ENCODE measurements around the gene KAT8. TPM values are rescaled to one million over a fixed set of nuclear protein-coding genes. Genes with fewer than 3 reads are reported as not detected.

The KAT8 gene
- total RNA-seq, 1 experiment from 2014 or later = 55.6 TPM

DNA sequence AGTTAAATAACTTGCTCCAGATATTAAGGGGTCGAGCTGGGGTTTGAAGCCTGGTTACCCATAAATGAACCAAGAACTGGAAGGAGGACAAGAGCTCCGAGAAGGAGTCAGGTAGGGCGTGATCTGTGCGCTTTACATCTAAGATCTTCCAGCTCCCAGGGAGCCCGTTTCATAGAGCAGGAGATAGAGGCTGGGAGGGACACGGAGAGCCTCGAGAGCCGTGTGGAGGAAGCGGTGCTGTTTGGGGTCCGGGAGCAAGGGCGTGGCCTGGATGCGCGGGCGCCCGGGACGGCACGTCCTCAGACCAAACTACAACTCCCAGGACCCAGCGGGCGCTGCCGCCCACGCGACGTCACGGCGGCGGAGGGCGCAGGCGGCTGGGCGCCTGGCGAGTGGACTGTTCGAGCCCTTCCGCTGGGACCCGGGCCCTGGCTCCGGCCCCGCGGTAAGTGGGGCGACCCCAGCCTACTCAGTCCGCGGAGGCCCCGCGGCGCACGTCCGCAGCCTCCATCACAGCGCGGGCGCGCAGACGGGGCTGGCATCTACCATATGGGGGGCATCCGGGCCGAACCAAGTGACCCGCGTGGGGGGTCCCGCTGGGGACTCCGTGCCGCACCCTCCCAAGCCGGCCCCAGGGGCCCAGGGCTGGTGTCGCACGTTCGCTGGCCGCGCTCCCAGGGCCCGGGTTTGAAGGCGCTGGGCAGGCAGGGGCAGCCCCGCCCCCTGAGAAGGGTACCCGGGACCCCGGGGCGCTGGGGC lies 9.2 kb upstream of the KAT8 start, which contains the start of gene BCKDK:
Gene BCKDK (plus strand): TSS at position 352 of the 759 bp plus-strand sequence. CDS start 838 bp downstream, outside the sequence.
- DNase-seq (ENCODE audit: low spot score) = peak; percentile 54

DNA sequence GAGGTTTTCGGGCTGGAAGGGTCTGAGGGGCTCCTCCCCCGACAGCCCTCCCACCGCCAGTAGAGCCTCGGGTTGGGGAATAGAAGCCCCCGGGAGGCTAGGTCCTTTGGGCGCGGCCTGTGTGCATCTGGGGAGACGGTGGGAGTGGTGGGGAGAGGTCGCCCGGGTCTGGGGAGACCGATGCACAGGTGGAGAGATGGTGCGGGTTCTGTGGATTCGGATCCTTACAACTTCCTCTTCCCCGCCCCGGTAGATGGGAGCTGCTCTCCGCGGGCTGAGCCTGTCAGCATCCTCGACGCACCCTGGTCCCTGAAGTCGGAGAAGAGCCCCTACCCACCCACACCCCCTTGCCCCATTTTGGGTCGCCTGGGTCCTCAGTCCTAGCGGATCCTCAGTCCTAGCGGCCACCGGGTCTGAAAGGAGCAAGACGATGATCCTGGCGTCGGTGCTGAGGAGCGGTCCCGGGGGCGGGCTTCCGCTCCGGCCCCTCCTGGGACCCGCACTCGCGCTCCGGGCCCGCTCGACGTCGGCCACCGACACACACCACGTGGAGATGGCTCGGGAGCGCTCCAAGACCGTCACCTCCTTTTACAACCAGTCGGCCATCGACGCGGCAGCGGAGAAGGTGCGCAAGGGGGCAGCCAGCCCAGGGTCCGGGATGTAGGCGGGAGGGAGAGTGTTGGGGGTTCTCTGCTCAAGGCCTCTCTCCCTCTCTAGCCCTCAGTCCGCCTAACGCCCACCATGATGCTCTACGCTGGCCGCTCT lies 8.5 kb upstream of the KAT8 start:
- DNase-seq (ENCODE audit: low spot score) = no peak

DNA sequence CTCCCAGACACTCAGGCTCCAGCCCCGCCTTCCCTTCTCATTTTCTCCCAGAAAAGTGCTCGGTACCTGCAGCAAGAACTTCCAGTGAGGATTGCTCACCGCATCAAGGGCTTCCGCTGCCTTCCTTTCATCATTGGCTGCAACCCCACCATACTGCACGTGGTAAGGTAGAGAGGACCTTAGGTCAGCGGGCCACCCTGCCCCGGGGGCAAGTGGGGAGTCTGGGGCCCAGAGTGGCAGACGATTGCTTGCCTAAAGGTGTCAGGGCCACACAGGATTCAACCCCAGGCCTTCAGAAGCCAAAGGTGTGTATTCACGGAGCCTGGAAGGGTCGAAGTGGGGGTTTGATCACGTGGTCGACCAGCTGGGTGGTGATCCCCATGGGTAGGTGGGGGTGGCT lies 7.8 kb upstream of the KAT8 start:
- DNase-seq (ENCODE audit: low spot score) = no peak

DNA sequence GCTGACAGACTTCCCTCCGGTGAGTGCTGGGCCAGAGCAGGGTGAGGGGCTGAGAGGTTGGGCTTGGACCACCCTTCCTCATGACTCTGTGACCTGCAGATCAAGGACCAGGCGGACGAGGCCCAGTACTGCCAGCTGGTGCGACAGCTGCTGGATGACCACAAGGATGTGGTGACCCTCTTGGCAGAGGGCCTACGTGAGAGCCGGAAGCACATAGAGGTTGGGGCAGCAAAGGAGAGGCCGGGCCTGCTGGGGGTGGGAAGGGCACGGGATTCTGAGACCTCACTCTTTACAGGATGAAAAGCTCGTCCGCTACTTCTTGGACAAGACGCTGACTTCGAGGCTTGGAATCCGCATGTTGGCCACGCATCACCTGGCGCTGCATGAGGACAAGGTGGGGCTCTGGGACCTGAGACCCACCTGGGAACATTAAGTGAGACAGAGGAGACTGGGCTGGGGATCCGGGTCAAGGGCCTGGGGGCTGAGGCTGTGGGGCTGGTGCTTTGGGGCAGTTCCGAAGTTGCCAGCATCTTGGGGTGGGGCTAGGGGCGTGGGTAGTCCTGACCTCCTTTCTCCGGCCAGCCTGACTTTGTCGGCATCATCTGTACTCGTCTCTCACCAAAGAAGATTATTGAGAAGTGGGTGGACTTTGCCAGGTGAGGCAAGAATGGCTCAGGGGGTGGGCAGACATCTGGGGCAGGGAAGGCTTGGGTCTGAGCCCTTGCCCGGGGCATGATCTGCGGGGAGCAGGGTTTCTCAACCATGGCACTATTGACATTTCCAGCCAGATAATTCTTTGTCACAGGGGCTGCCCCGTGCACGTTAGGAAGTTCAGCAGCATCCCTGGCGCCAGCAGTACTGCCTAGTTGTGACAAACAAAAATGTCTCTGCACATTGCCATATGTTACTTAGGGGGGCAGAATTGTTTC lies 7.1 kb upstream of the KAT8 start:
- no peak for DNase-seq (ENCODE audit: low spot score)

DNA sequence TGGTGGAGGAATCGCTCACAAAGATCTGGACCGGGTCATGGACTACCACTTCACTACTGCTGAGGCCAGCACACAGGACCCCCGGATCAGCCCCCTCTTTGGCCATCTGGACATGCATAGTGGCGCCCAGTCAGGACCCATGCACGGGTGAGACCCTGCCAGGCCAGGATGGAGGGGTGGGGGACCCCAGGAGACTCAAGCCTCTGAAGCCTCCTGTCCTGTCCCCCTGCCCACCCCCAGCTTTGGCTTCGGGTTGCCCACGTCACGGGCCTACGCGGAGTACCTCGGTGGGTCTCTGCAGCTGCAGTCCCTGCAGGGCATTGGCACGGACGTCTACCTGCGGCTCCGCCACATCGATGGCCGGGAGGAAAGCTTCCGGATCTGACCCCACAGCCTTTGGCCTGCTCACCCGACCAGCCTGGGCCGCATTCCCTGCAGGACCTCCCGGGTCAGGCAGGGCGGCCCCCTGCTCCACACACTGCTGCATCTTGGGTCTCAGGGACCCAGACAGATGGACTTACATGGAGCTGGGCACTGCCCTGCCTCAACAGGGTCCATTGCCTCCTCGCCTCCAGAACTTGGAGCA lies 5.5 kb upstream of the KAT8 start:
- DNase-seq (ENCODE audit: low spot score) = no peak

DNA sequence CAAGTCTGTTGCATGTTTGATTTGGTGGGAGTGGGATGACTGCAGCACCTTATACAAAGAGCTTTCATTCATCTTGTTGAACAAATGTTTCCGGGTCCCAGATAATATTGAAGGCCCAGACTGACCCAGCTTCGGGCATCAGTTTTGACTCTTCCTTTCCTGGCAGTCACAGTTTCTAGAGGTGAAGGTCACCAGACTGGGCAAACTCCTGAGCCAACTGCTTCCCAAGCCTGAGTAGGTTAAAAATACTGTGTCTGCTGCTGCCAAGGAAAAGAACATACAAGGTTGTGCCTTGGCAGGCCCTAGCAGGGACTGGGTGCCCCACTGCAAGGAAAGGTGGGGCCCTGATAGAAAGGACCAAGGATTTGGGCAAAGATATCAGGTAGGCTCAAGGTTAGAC lies 4.8 kb upstream of the KAT8 start:
- no peak for DNase-seq (ENCODE audit: low spot score)

DNA sequence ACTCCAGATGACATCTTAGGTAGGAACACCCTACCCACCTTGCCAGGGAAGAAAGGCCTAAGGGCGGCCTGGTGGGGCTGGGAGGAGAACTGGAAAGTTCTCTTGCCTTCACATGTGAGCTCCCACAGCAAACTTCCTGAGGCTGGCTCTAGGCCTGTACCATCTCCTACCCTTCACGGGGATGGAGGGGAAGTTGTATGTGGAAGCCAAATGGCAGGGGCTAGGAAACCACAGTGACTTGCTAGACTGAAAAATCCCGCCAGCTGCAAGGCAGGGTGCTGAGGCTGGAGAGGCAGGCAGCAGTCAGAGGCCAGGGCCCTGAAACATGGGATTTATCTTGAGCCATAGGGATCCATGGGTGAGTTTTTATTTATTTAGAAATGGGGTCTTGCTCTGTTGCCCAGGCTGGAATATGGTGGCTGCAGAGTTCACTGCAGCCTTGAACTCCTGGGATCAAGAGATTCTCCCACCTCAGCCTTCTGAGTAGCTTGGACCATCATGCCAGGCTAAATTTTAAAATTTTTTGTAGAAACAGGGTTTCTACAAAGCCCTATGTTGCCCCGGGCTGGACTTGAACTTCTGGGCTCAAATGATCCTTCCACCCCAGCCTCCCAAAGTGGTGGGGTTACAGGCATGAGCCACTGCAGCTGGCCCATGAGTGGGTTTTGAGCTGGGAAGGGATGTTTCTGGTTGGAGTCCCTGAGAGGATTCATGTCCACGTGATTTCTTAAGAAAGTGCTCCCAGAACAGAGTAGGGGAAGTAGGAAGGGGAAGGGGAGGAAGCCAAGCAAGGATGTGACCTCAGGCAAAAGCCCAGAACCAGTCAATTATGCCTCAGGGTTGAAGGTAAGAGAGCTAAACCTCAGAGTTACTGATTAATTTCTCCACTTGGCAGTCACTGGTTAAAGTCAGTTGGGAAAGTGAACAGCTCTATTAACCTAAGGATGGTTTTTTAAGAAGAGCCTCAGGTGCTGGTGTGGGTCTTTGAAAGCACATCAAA lies 4.0 kb upstream of the KAT8 start:
- no peak for DNase-seq (ENCODE audit: low spot score)

DNA sequence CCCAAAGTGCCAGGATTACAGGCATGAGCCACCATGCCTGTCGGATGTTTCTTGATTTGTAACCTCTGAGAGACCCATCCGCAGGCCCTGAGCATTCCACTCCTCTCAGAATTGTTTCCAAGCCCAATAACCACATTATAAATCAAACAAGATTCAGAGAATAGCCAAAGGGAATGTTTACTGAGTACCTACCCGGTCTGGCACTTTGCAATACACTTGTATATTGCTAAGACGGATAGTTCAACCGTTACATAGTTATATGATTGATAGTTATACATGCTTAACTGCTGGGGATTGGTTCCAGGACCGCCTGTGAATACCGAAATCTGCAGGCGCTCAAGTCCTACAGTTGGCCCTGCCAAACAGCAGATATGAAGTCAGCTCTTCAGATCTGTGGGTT lies 3.0 kb upstream of the KAT8 start:
- no peak for DNase-seq (ENCODE audit: low spot score)

DNA sequence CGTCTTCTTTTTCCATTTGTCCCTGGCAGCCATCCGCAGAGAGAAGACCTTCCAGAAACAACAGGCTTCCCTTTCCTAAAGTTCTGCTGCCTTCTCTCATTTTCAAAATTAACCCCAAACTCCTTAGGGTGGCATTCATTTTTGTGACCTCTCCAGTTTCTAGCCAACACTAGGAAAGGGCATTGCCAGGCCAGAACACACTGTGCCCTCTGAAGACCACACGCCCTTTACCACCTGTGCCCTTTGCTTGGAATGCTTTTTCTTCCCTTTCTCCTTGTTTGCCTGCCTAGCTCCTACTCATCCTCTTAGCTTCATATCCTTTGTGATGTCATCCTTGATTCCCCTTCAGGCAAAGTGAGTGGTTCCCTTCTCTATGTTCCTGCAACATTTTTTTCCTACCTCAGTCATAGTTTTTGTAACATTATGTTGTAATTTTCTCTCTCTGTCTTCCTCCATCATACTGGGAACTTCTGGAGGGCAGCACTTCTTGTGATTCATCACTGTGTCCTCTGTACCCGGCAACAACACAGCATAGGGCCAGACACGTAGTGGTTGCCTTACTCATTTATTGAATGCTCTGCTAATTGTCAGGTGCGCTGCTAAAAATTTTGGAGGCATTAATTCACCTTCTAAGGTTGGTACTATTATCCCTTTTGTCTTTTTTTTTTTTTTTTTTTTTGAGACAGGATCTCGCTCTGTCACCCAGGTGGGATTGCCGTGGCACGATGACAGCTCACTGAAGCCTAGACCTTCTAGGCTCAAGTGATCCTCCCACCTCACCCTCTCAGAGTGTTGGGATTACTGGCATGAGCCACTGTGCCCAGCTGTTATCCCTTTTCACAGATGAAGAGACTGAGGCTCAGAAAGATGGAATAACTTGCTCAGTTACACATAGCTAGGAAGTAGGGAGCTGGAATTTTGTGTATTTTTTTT lies 1.0 kb downstream of the KAT8 start:
- no peak for DNase-seq (ENCODE audit: low spot score)

DNA sequence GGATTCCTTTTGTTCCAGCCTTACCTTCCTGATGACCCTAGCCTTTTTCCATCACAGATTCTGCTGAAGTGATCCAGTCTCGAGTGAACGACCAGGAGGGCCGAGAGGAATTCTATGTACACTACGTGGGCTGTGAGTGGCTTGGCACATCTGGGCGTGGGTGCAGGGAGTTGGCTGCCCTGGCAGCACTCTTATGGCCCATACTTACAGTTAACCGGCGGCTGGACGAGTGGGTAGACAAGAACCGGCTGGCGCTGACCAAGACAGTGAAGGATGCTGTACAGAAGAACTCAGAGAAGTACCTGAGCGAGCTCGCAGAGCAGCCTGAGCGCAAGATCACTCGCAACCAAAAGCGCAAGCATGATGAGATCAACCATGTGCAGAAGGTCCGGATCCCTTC lies 2.7 kb downstream of the KAT8 start:
- no peak for DNase-seq (ENCODE audit: low spot score)

DNA sequence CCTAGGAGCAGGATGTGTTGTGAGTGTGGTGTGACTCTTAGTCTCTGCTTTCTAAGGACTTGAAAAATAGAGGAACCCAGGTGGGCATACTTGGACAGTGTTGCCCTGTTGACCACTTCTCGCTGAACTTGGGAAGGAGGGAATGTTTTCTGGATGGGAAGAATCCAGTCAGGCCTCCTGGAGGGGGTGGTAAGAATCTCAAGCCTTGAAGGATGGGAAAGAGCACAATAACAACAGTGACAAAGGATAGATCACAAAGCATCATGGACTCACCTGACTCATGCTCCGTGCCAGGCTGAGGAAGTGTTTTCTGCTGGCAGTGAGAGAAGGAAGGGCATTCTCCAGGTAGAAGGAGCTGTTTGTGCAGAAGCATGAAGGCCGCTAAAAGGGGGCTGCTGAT lies 8.4 kb downstream of the KAT8 start:
- DNase-seq (ENCODE audit: low spot score) = no peak

DNA sequence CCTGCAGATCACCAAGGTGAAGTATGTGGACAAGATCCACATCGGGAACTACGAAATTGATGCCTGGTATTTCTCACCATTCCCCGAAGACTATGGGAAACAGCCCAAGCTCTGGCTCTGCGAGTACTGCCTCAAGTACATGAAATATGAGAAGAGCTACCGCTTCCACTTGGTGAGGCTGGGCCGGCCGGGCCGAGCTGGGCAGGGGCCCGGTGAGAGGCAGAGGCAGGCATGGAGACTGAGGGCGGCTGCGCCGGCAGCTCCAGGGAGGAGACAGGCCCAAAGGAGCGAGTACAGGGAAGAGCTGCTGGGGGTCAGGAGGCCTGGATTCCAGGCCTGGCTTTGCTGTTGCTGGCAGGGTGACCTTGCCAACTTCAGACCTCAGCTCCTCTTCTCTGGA lies 9.7 kb downstream of the KAT8 start:
- no peak for DNase-seq (ENCODE audit: low spot score)

DNA sequence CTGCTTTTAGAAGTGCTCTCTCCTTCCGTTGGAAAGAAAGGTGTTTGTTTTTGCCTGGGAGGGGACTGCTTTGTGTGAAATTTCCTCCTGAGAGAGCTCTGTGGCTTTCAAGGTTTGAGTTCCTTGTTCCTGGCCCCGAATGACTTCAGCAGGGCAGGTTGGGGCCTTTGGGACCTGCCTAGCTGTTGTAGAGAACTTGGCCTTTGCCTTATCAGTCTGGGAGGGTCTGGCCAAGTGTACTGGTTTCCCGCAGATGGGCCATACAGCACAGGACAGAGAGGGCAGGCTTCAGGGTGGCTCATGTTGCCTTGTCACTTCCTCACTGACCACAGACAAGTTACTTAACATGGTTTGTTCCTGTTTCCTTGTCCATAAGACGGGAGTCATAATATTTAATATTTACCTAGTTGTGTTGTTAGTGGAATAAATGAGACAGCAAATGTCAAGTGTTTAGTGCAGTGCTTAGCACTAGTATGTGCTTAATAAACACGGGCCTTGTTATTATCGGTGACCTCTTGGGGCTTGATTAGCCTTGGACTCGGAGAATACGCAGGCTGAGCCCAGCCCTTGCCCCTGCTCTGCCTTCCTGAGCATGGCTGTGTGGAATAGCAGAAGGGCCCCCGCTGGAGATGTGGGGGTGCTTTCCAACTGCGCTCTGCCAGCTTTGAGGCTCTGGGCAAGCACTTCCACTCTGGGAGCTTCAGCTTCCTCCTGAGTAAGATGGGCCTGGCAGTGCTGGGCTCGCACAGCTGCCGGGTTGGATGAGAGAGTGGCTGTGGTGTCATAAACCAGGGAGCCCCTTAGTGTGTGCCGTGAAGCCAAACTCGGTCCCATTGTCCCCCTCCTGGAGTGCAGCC lies 11.5 kb downstream of the KAT8 start:
- DNase-seq (ENCODE audit: low spot score) = no peak

DNA sequence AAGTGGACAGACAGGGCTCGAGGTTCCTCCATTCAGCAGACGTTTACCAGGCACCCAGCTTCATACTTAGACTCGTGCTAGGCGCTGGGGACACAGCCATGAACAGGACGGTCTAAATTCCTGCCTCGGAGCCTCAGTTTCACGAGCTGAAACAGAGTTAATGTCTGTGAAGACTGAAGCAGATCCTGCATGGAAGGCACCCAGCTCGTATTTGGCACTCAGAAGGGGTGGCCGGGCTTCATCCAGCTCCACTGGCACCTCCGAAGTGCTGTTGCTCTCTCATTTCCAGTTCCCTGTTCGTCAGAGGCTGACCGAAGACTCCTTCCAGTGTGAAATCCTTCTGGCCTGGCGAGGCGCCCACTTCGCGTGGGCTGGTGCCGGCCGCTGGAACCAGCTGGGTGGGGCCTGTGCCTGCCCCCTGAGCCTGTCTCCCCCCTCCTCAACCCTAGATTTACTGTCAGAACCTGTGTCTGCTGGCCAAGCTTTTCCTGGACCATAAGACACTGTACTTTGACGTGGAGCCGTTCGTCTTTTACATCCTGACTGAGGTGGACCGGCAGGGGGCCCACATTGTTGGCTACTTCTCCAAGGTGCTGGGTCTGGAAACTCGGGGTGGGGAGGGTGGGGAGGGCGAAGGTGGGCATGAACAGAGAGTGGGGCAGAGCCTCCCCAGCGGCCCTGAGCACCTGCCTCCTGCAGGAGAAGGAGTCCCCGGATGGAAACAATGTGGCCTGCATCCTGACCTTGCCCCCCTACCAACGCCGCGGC lies 12.3 kb downstream of the KAT8 start:
- no peak for DNase-seq (ENCODE audit: low spot score)

DNA sequence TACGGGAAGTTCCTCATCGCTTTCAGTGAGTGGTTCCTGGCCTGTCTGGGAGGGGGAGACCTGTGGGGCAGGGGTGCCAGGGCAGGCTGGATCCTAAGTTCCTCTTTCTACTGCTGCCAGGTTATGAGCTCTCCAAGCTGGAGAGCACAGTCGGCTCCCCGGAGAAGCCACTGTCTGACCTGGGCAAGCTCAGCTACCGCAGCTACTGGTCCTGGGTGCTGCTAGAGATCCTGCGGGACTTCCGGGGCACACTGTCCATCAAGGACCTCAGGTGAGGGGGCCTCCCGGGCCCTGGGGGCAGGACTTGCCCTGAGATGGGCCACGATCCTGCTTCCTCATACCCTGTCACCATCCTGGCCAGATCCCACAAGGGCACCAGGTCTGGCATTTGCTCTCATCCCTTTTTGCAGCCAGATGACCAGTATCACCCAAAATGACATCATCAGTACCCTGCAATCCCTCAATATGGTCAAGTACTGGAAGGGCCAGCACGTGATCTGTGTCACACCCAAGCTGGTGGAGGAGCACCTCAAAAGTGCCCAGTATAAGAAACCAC lies 12.9 kb downstream of the KAT8 start:
- no peak for DNase-seq (ENCODE audit: low spot score)

DNA sequence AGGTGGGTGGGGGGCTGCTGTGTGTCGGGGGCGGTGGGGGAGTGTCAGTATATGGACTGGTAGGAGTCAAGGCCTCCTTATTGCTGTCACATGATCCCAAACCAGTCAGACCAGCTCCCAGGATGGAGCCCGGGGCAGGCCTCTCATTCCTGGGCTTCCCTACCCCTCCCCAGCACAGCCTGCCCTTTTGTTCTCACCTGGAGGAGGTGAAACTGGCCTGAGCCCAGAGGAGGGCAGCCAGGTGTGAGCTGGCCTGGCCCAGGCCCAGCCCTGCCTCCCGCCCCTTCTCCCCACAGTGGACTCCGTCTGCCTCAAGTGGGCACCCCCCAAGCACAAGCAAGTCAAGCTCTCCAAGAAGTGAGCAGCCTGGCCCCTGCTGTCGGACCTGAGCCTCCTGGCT lies 13.4 kb downstream of the KAT8 start:
- DNase-seq (ENCODE audit: low spot score) = no peak

DNA sequence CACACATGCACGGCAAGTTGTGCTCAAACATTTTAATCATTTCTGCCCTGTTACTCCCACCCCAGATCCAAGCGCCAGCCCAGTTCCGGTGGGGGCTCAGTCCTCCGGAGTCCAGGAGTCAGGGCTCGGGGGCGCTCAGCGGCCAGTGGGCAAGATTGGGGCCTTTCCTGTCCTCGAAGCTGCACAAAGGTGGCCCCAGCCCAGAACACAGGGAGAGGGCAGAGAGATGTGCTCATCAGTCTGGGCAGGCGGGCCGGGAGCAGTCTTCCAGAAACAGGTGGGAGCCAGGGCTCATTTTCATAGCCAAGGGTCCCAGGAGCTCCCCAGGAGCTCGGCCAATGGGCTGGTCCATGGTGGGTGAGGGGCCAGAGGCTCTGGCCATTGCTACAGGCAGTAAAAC lies 14.0 kb downstream of the KAT8 start:
- no peak for DNase-seq (ENCODE audit: low spot score)
